Liver (tissue), 9 donors: ENCODE data around the gene MED15. TPM values are rescaled to one million over a fixed set of nuclear protein-coding genes. Genes with fewer than 3 reads are reported as not detected.

Source experiments
- DNase-seq: peaks from one replicate; pipeline ENCODE4 v3.0.0-alpha.2; 2017; ENCODE audit warnings: low spot score
- H3K27ac ChIP-seq, 2 donors: one replicate each; pipeline ENCODE4 v1.7.0; 2013; ENCODE audit warnings: inconsistent platforms in 2 of 2, low read length in 2 of 2, control low read depth in 1 of 2, low read depth in 1 of 2, mild to moderate bottlenecking in 1 of 2
- H3K27me3 ChIP-seq, 4 donors: one replicate each; pipeline versions ENCODE4 v1.6.1 to v1.7.0; 2013; ENCODE audit warnings: low read length in 3 of 4, inconsistent platforms in 1 of 4, mild to moderate bottlenecking in 1 of 4, moderate library complexity in 1 of 4; ENCODE audit not compliant: control insufficient read depth in 4 of 4, insufficient read depth in 4 of 4
- H3K36me3 ChIP-seq, 4 donors: one replicate each; pipeline versions ENCODE4 v1.6.1 to v1.7.0; 2013; ENCODE audit warnings: low read length in 3 of 4, mild to moderate bottlenecking in 3 of 4, low read depth in 1 of 4, moderate library complexity in 1 of 4; ENCODE audit not compliant: control insufficient read depth in 4 of 4, insufficient read depth in 3 of 4
- H3K4me1 ChIP-seq, 4 donors: one replicate each; pipeline versions ENCODE4 v1.6.1 to v1.7.0; 2013; ENCODE audit warnings: low read length in 3 of 4, mild to moderate bottlenecking in 3 of 4, moderate library complexity in 1 of 4; ENCODE audit not compliant: control insufficient read depth in 4 of 4, insufficient read depth in 4 of 4
- H3K4me3 ChIP-seq, 3 donors: one replicate each; pipeline versions ENCODE4 v1.6.1 to v1.7.0; 2013; ENCODE audit warnings: low read length in 3 of 3, control low read depth in 1 of 3, low read depth in 1 of 3, mild to moderate bottlenecking in 1 of 3
- H3K9ac ChIP-seq, 2 donors: one replicate each; pipeline ENCODE4 v1.7.0; 2013; ENCODE audit warnings: low read length in 2 of 2, mild to moderate bottlenecking in 2 of 2, moderate library complexity in 2 of 2, control low read depth in 1 of 2, low read depth in 1 of 2
- H3K9me3 ChIP-seq, 4 donors: one replicate each; pipeline versions ENCODE4 v1.6.1 to v1.7.0; 2013; ENCODE audit warnings: low read length in 3 of 4; ENCODE audit not compliant: control insufficient read depth in 4 of 4
- ATF3 ChIP-seq: IDR thresholded peaks from 2 replicates; pipeline ENCODE4 v1.6.1; 2016; ENCODE audit warnings: antibody characterized with exemption
- CTCF ChIP-seq: fragments of 150-350 bp; IDR thresholded peaks from 2 replicates; pipeline ENCODE4 v1.5.1; 2017; ENCODE audit warnings: improper control_type of control experiment, low read depth, low read length; ENCODE audit not compliant: missing input control
- EGR1 ChIP-seq, 2 donors: IDR thresholded peaks; 2 replicates each; pipeline ENCODE4 v1.6.1; 2016 to 2018; ENCODE audit warnings: antibody characterized with exemption in 2 of 2, low read depth in 2 of 2
- FOXA1 ChIP-seq: IDR thresholded peaks from 2 replicates; pipeline ENCODE4 v1.6.1; 2016; ENCODE audit warnings: antibody characterized with exemption
- FOXA2 ChIP-seq: IDR thresholded peaks from 2 replicates; pipeline ENCODE4 v1.6.1; 2016; ENCODE audit warnings: antibody characterized with exemption
- GABPA ChIP-seq, 2 donors: IDR thresholded peaks in 1 of 2; conservative IDR thresholded peaks in 1 of 2; 2 replicates each; pipeline ENCODE4 v1.6.1; 2016; ENCODE audit warnings: antibody characterized with exemption in 2 of 2, mild to moderate bottlenecking in 1 of 2, moderate library complexity in 1 of 2
- HNF4A ChIP-seq, 2 donors: conservative IDR thresholded peaks; 2 replicates each; pipeline ENCODE4 v1.6.1; 2016; ENCODE audit warnings: antibody characterized with exemption in 2 of 2, mild to moderate bottlenecking in 2 of 2
- HNF4G ChIP-seq: IDR thresholded peaks from 2 replicates; pipeline ENCODE4 v1.6.1; 2016; ENCODE audit warnings: antibody characterized with exemption
- JUND ChIP-seq, 2 donors: IDR thresholded peaks; 2 replicates each; pipeline ENCODE4 v1.6.1; 2016; ENCODE audit warnings: antibody characterized with exemption in 2 of 2
- MAX ChIP-seq: IDR thresholded peaks from 2 replicates; pipeline ENCODE4 v1.6.1; 2016; ENCODE audit warnings: antibody characterized with exemption
- NR2F2 ChIP-seq: IDR thresholded peaks from 2 replicates; pipeline ENCODE4 v1.6.1; 2016; ENCODE audit warnings: antibody characterized with exemption
- RAD21 ChIP-seq, 2 donors: IDR thresholded peaks; 2 replicates each; pipeline ENCODE4 v1.6.1; 2016; ENCODE audit warnings: antibody characterized with exemption in 2 of 2, mild to moderate bottlenecking in 2 of 2
- REST ChIP-seq: IDR thresholded peaks from 2 replicates; pipeline ENCODE4 v1.6.1; 2016; ENCODE audit warnings: antibody characterized with exemption, mild to moderate bottlenecking
- RXRA ChIP-seq, 2 donors: IDR thresholded peaks; 2 replicates each; pipeline ENCODE4 v1.6.1; 2017 to 2018; ENCODE audit warnings: antibody characterized with exemption in 2 of 2, mild to moderate bottlenecking in 1 of 2
- SP1 ChIP-seq: IDR thresholded peaks from 2 replicates; pipeline ENCODE4 v1.6.1; 2018; ENCODE audit warnings: antibody characterized with exemption, mild to moderate bottlenecking
- YY1 ChIP-seq: IDR thresholded peaks from 2 replicates; pipeline ENCODE4 v1.6.1; 2016; ENCODE audit warnings: antibody characterized with exemption, mild to moderate bottlenecking
- ZBTB33 ChIP-seq: IDR thresholded peaks from 2 replicates; pipeline ENCODE4 v1.6.1; 2016; ENCODE audit warnings: antibody characterized with exemption
- WGBS: extraction: QIAGEN DNeasy Blood & Tissue Kit; methylation state at CpG from one replicate; pipeline ENCODE4 v1.1.7; 2013; 5-methylcytosine and 5-hydroxymethylcytosine counted together
- polyA plus RNA-seq, 2 donors: library from polyadenylated mRNA; stranded (reverse) in 1 of 2; unstranded in 1 of 2; fragments of 200-250 nt in 1 of 2; fragments of >200 nt in 1 of 2; fragmentation: Nextera tagmentation in 1 of 2; extraction: Ambion mirVana in 1 of 2; gene quantifications; one replicate each; pipeline versions ENCODE4 v1.2.1 to v1.2.3, GENCODE V29; 2013 to 2015
- total RNA-seq, 2 donors: library from RNA; depleted of rRNA; stranded (reverse); fragments of >200 nt; gene quantifications; one replicate each; pipeline ENCODE4 v1.2.3, GENCODE V29; 2014
- donor health status: healthy.
- donor health status: healthy.
- donor health status: healthy.
- donor health status: healthy.
- donor health status: healthy.

The MED15 gene
- total and polyA plus RNA-seq, 4 donors = 9.7 to 28.0 (median 16.2) TPM

- H3K4me3 ChIP-seq = peak overlapping the region; percentile 78 to 95 (median 81)
- 2% methylated on average over 54 of the region's 54 CpGs for WGBS
- TF ChIP-seq HNF4A (conservative IDR thresholded peaks at IDR 0.05) (no peak), CTCF (peak; percentile 81), EGR1 (IDR thresholded peaks at IDR 0.05; ENCODE audit: low read depth in 2 of 2) (peak; percentile 75 to 94), RAD21 (IDR thresholded peaks at IDR 0.05) (peak; percentile 78 to 83)
Measured at GRCh38 chr22:20495861-20496681, 11.3 kb upstream of the MED15 start.

GRCh38 chr22:20497426-20497825 lies 10.0 kb upstream of the MED15 start:
- peaks cover 0 to 2% (median 0%) of the 10 kb centered on the region in 4 donors for H3K36me3 ChIP-seq
- TF ChIP-seq HNF4A (conservative IDR thresholded peaks at IDR 0.05) (no peak), YY1 (no peak), CTCF (no peak), MAX (no peak), REST (no peak), RAD21 (IDR thresholded peaks at IDR 0.05) (no peak), FOXA1 (no peak), RXRA (IDR thresholded peaks at IDR 0.05) (no peak), SP1 (no peak), NR2F2 (no peak), HNF4G (no peak), ZBTB33 (no peak), GABPA (IDR thresholded peaks at IDR 0.05 in 1 of 2, conservative IDR thresholded peaks at IDR 0.05 in 1 of 2) (no peak), FOXA2 (no peak), ATF3 (no peak), JUND (IDR thresholded peaks at IDR 0.05) (no peak)
- peaks cover 0 to 20% (median 11%) of the 10 kb centered on the region in 4 donors for H3K4me1 ChIP-seq
- no peak for DNase-seq
- no peaks in the 10 kb centered on the region for H3K27me3 ChIP-seq
- H3K9ac ChIP-seq = no peak overlapping the region
- 96% methylated on average over 3 of the region's 3 CpGs for WGBS
- no peak overlapping the region for H3K4me3 ChIP-seq
- no peak overlapping the region for H3K27ac ChIP-seq
- H3K9me3 ChIP-seq = no peaks in the 10 kb centered on the region

More at GRCh38 chr22:20495861-20496681, 11.3 kb upstream of the MED15 start:
- Histone ChIP-seq H3K4me1 (peaks cover 2 to 20% (median 11%) of the 10 kb centered on the region in 4 donors), H3K27ac (peak overlapping the region; percentile 94 to 97), H3K36me3 (peaks cover 0 to 2% (median 0%) of the 10 kb centered on the region in 4 donors), H3K9me3 (no peaks in the 10 kb centered on the region), H3K9ac (peak overlapping the region; percentile 82 to 85), H3K27me3 (no peaks in the 10 kb centered on the region)
- DNase-seq = peak; percentile 90
